HepG2 (cell line): ENCODE results near the gene ZNF446. TPM values are rescaled to one million over a fixed set of nuclear protein-coding genes. Genes with fewer than 3 reads are reported as not detected.

Experiments
- CBFB ChIP-seq: sonication (generic); formaldehyde crosslinking; IDR thresholded peaks from 2 replicates; pipeline ENCODE4 v1.4.0; 2020; ENCODE audit warnings: missing genetic modification reagents
- CSRNP1 ChIP-seq: sonication (generic); formaldehyde crosslinking; IDR thresholded peaks from 2 replicates; pipeline ENCODE4 v1.8.1; 2023; ENCODE audit warnings: mild to moderate bottlenecking, missing genetic modification reagents
- HNRNPK ChIP-seq: fragments of 200-400 bp; formaldehyde crosslinking; IDR thresholded peaks from 2 replicates; pipeline ENCODE4 v1.6.1; 2018; ENCODE audit warnings: low read length, low read depth, moderate library complexity, mild to moderate bottlenecking; ENCODE audit not compliant: poor library complexity, severe bottlenecking
- IKZF5 ChIP-seq: IDR thresholded peaks from 2 replicates; pipeline ENCODE4 v1.6.1; 2018; ENCODE audit warnings: missing genetic modification reagents, mild to moderate bottlenecking, missing compliant biosample characterization
- MLX ChIP-seq: IDR thresholded peaks from 2 replicates; pipeline ENCODE4 v1.6.1; 2016
- NFIC ChIP-seq: IDR thresholded peaks from 2 replicates; pipeline ENCODE4 v1.6.1; 2012; ENCODE audit warnings: mild to moderate bottlenecking, low read length, inconsistent platforms
- PHF20 ChIP-seq: sonication (generic); formaldehyde crosslinking; IDR thresholded peaks from 2 replicates; pipeline ENCODE4 v1.5.0; 2020; ENCODE audit warnings: mild to moderate bottlenecking, missing genetic modification reagents
- PRDM15 ChIP-seq: sonication (generic); formaldehyde crosslinking; IDR thresholded peaks from 2 replicates; pipeline ENCODE4 v1.4.0; 2020; ENCODE audit warnings: missing genetic modification reagents
- RARG ChIP-seq: sonication (generic); formaldehyde crosslinking; IDR thresholded peaks from 2 replicates; pipeline ENCODE4 v1.4.0; 2020; ENCODE audit warnings: low read depth, mild to moderate bottlenecking, missing genetic modification reagents
- RFX3 ChIP-seq: IDR thresholded peaks from 2 replicates; pipeline ENCODE4 v1.6.1; 2016; ENCODE audit warnings: missing biosample characterization, missing genetic modification reagents
- U2AF1 ChIP-seq: fragments of 200-400 bp; formaldehyde crosslinking; optimal IDR thresholded peaks from 2 replicates; pipeline ENCODE3; 2017; ENCODE audit warnings: mild to moderate bottlenecking, low read depth, low read length
- ZBTB42 ChIP-seq: sonication (generic); formaldehyde crosslinking; IDR thresholded peaks from 2 replicates; pipeline ENCODE4 v1.5.0; 2020; ENCODE audit warnings: mild to moderate bottlenecking, missing genetic modification reagents
- ZMYM4 ChIP-seq: sonication (generic); formaldehyde crosslinking; IDR thresholded peaks from 2 replicates; pipeline ENCODE4 v1.8.1; 2023; ENCODE audit warnings: mild to moderate bottlenecking, missing genetic modification reagents
- ZNF160 ChIP-seq: sonication (generic); formaldehyde crosslinking; IDR thresholded peaks from 2 replicates; pipeline ENCODE4 v1.8.0; 2022; ENCODE audit warnings: mild to moderate bottlenecking, inconsistent platforms, missing genetic modification reagents
- ZNF253 ChIP-seq: sonication (generic); formaldehyde crosslinking; IDR thresholded peaks from 2 replicates; pipeline ENCODE4 v1.8.0; 2022; ENCODE audit warnings: mild to moderate bottlenecking, missing genetic modification reagents, borderline replicate concordance
- ZNF281 ChIP-seq: sonication (generic); formaldehyde crosslinking; IDR thresholded peaks from 2 replicates; pipeline ENCODE4 v1.4.0; 2020; ENCODE audit warnings: missing genetic modification reagents, borderline replicate concordance
- ZNF333 ChIP-seq: sonication (generic); formaldehyde crosslinking; IDR thresholded peaks from 2 replicates; pipeline ENCODE4 v1.4.0; 2020; ENCODE audit warnings: mild to moderate bottlenecking, missing genetic modification reagents, borderline replicate concordance
- polyA plus RNA-seq, 8 experiments: library from polyadenylated mRNA; depleted of rRNA in 3 of 8; stranded (reverse) in 7 of 8; unstranded in 1 of 8; fragments of >200 nt; fragmentation: Illumina TruSeq in 4 of 8; extraction: Trizol in 4 of 8; gene quantifications; 2 replicates each; pipeline versions ENCODE4 v1.2.1 to v1.2.3, GENCODE V29; 2011 to 2016; ENCODE audit warnings: low read depth in 4 of 8, missing spikeins in 1 of 8, mixed read lengths in 1 of 8; ENCODE audit not compliant: insufficient read depth in 1 of 8
- total RNA-seq, 5 experiments: library from RNA; depleted of rRNA; stranded (reverse); fragments of >200 nt; fragmentation: Illumina TruSeq; extraction: Trizol; gene quantifications; 2 replicates each; pipeline ENCODE4 v1.2.3, GENCODE V29; 2016; ENCODE audit warnings: low read depth in 1 of 5

The ZNF446 gene
- total and polyA plus RNA-seq, 2 of the 13 experiments (the other 11 are each of a cell fraction or from before 2014, with no cell fraction given) = 3.0 to 3.6 TPM

GRCh38 chr19:58511353-58512208 lies 35.4 kb downstream of the ZNF446 start, which contains the start of gene SLC27A5 (continued):
- 0 out of 2 replicates have a peak, but pooled peaks have one; percentile 56 for TF ChIP-seq IKZF5 (CRISPR knock-in tag)
- TF ChIP-seq U2AF1 = no peak
- no peak for TF ChIP-seq PRDM15 (CRISPR knock-in tag)
- peak; percentile 51; the same call in 1 of the 2 replicates for TF ChIP-seq ZMYM4
- no peak for TF ChIP-seq NFIC
- TF ChIP-seq RFX3 (CRISPR knock-in tag) = no peak
- TF ChIP-seq ZNF160 (CRISPR knock-in tag) = peak; percentile 48; the same call in 1 of the 2 replicates
- no peak for TF ChIP-seq HNRNPK
- no peak; the same call in 1 of the 2 replicates for TF ChIP-seq CSRNP1 (CRISPR knock-in tag)
- TF ChIP-seq ZBTB42 (CRISPR knock-in tag) = 0 out of 2 replicates have a peak, but pooled peaks have one; percentile 50
- TF ChIP-seq ZNF253 (CRISPR knock-in tag) = no peak
- no peak for TF ChIP-seq ZNF281 (CRISPR knock-in tag)
- no peak for TF ChIP-seq MLX (CRISPR knock-in tag)
- TF ChIP-seq RARG (CRISPR knock-in tag) = no peak
- TF ChIP-seq PHF20 = 0 out of 2 replicates have a peak, but pooled peaks have one; percentile 24
- peak; percentile 33; the same call in 1 of the 2 replicates for TF ChIP-seq CBFB (CRISPR knock-in tag)
- TF ChIP-seq ZNF333 (CRISPR knock-in tag) = no peak
